Mucosa of rectum (tissue), 2 donors: ENCODE data around the gene NKD2.

Source experiments
- H3K27ac ChIP-seq, 2 donors: one replicate each; pipeline ENCODE4 v1.7.0; 2013; ENCODE audit warnings: inconsistent platforms in 2 of 2, low read depth in 2 of 2, low read length in 2 of 2
- H3K27me3 ChIP-seq, 2 donors: one replicate each; pipeline ENCODE4 v1.7.0; 2013; ENCODE audit warnings: low read length in 2 of 2; ENCODE audit not compliant: control insufficient read depth in 2 of 2, insufficient read depth in 2 of 2
- H3K36me3 ChIP-seq, 2 donors: one replicate each; pipeline ENCODE4 v1.7.0; 2013; ENCODE audit warnings: low read length in 2 of 2; ENCODE audit not compliant: control insufficient read depth in 2 of 2, insufficient read depth in 2 of 2
- H3K4me1 ChIP-seq, 2 donors: one replicate each; pipeline ENCODE4 v1.7.0; 2013; ENCODE audit warnings: low read length in 2 of 2, mild to moderate bottlenecking in 1 of 2; ENCODE audit not compliant: control insufficient read depth in 2 of 2, insufficient read depth in 2 of 2
- H3K4me3 ChIP-seq, 2 donors: one replicate each; pipeline ENCODE4 v1.7.0; 2013; ENCODE audit warnings: low read length in 2 of 2
- H3K9ac ChIP-seq, 2 donors: one replicate each; pipeline ENCODE4 v1.7.0; 2013; ENCODE audit warnings: low read length in 2 of 2, low read depth in 1 of 2, mild to moderate bottlenecking in 1 of 2
- H3K9me3 ChIP-seq, 2 donors: one replicate each; pipeline ENCODE4 v1.7.0; 2013; ENCODE audit warnings: low read length in 2 of 2; ENCODE audit not compliant: control insufficient read depth in 2 of 2
- donor health status: healthy.
- donor health status: Normal muscosa, but diverticular disease.

NKD2 gene

GRCh38 chr5:1087428-1087827 lies 78.8 kb downstream of the NKD2 start:
- Histone ChIP-seq H3K4me1 (peaks cover 6 to 10% of the 10 kb centered on the region in 2 donors), H3K27me3 (no peaks in the 10 kb centered on the region), H3K9ac (no peak overlapping the region), H3K9me3 (no peaks in the 10 kb centered on the region), H3K27ac (no peak overlapping the region), H3K36me3 (peaks cover 52 to 66% of the 10 kb centered on the region in 2 donors), H3K4me3 (no peak overlapping the region)

GRCh38 chr5:1088031-1088430 lies 79.4 kb downstream of the NKD2 start:
- H3K27ac ChIP-seq, result no peak overlapping the region
- peaks cover 54 to 69% of the 10 kb centered on the region in 2 donors for H3K36me3 ChIP-seq
- H3K9ac ChIP-seq, result no peak overlapping the region
- H3K9me3 ChIP-seq, result no peaks in the 10 kb centered on the region
- H3K27me3 ChIP-seq, result no peaks in the 10 kb centered on the region
- no peak overlapping the region for H3K4me3 ChIP-seq
- H3K4me1 ChIP-seq, result peaks cover 7 to 11% of the 10 kb centered on the region in 2 donors
